Measurements from ENCODE around the gene S100A12.

The S100A12 gene

GRCh38 chr1:153364766-153365666 is 10.4 kb downstream of the S100A12 start:
- no peak for DNase-seq

GRCh38 chr1:153364156-153364555 is 11.3 kb downstream of the S100A12 start:
- no peak for DNase-seq

GRCh38 chr1:153363641-153364040 is 11.8 kb downstream of the S100A12 start:
- DNase-seq, result no peak

GRCh38 chr1:153362187-153362775 is 13.1 kb downstream of the S100A12 start:
- peak; percentile 20 for DNase-seq

- DNase-seq, result no peak
Measured at GRCh38 chr1:153361480-153362109, 13.8 kb downstream of the S100A12 start.

- no peak for DNase-seq
Measured at GRCh38 chr1:153360592-153361479, 14.6 kb downstream of the S100A12 start.

- DNase-seq, result no peak
Measured at GRCh38 chr1:153360190-153360589, 15.2 kb downstream of the S100A12 start.

GRCh38 chr1:153359241-153359640 is 16.2 kb downstream of the S100A12 start:
- DNase-seq, result no peak

- no peak for DNase-seq
Measured at GRCh38 chr1:153358691-153358975, 16.8 kb downstream of the S100A12 start.

GRCh38 chr1:153357853-153358690 is 17.3 kb downstream of the S100A12 start, which contains the start of gene S100A9:
Gene S100A9, plus strand, starts transcription at chr1:153357854. Its CDS starts 430 bp downstream, at chr1:153358284.
- no peak for DNase-seq

- no peak for DNase-seq
Measured at GRCh38 chr1:153357076-153357852, 18.2 kb downstream of the S100A12 start.

- no peak for DNase-seq
Measured at GRCh38 chr1:153356392-153357075, 18.9 kb downstream of the S100A12 start.

- DNase-seq, result peak; percentile 53
Measured at GRCh38 chr1:153355445-153356071, 19.9 kb downstream of the S100A12 start.

GRCh38 chr1:153354515-153355193 is 20.8 kb downstream of the S100A12 start:
- no peak for DNase-seq

- no peak for DNase-seq
Measured at GRCh38 chr1:153353226-153353947, 22.0 kb downstream of the S100A12 start.

GRCh38 chr1:153352523-153352922 is 22.9 kb downstream of the S100A12 start:
- DNase-seq, result peak; percentile 34

- DNase-seq, result no peak
Measured at GRCh38 chr1:153350321-153350957, 25.0 kb downstream of the S100A12 start.

Measured in DMS 273 treated with DMSO at 0.1 percent for 48 hours (cell line).